ENCODE measurements around the gene IQSEC1.

Gene IQSEC1

GRCh38 chr3:12921736-12922135 is 151.5 kb downstream of the IQSEC1 start:
- in situ Hi-C loops (cut with HindIII; ENCODE audit: low sequenced_read_pairs) = no loop called here

- in situ Hi-C loops (cut with HindIII; ENCODE audit: low sequenced_read_pairs) = no loop called here
Measured at GRCh38 chr3:12920967-12921366, 152.3 kb downstream of the IQSEC1 start.

- in situ Hi-C loops (cut with HindIII; ENCODE audit: low sequenced_read_pairs) = no loop called here
Measured at GRCh38 chr3:12919205-12919604, 154.0 kb downstream of the IQSEC1 start.

GRCh38 chr3:12918231-12918630 is 155.0 kb downstream of the IQSEC1 start:
- in situ Hi-C loops (cut with HindIII; ENCODE audit: low sequenced_read_pairs) = no loop called here

- in situ Hi-C loops (cut with HindIII; ENCODE audit: low sequenced_read_pairs) = no loop called here
Measured at GRCh38 chr3:12916159-12916558, 157.1 kb downstream of the IQSEC1 start.

- in situ Hi-C loops (cut with HindIII; ENCODE audit: low sequenced_read_pairs) = no loop called here
Measured at GRCh38 chr3:12914088-12914487, 159.1 kb downstream of the IQSEC1 start.

- in situ Hi-C loops (cut with HindIII; ENCODE audit: low sequenced_read_pairs) = no loop called here
Measured at GRCh38 chr3:12911881-12912415, 161.3 kb downstream of the IQSEC1 start.

- in situ Hi-C loops (cut with HindIII; ENCODE audit: low sequenced_read_pairs) = no loop called here
Measured at GRCh38 chr3:12910356-12911099, 162.7 kb downstream of the IQSEC1 start.

DNA sequence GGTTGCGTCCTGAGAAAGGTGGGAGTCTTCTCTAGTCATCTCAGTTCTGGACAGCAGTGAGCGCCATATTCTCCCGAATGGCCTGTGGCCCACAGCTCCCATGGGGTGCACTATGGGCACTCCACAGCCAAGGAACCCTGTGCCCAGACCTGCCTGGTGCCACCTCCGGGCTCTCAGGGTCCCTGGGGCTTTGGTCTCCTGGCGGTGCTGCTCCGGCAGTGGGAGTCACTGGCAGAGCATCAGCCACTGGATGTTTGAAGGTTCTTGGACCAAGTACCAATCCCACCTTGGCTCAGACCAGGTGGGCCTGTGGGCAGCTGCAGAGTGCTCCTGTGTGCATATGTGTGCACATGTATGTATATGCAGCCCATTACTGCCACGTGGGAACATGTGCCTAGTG is 163.5 kb downstream of the IQSEC1 start:
- in situ Hi-C loops (cut with HindIII; ENCODE audit: low sequenced_read_pairs) = no loop called here

- in situ Hi-C loops (cut with HindIII; ENCODE audit: low sequenced_read_pairs) = no loop called here
Measured at GRCh38 chr3:12908859-12909258, 164.4 kb downstream of the IQSEC1 start.

DNA sequence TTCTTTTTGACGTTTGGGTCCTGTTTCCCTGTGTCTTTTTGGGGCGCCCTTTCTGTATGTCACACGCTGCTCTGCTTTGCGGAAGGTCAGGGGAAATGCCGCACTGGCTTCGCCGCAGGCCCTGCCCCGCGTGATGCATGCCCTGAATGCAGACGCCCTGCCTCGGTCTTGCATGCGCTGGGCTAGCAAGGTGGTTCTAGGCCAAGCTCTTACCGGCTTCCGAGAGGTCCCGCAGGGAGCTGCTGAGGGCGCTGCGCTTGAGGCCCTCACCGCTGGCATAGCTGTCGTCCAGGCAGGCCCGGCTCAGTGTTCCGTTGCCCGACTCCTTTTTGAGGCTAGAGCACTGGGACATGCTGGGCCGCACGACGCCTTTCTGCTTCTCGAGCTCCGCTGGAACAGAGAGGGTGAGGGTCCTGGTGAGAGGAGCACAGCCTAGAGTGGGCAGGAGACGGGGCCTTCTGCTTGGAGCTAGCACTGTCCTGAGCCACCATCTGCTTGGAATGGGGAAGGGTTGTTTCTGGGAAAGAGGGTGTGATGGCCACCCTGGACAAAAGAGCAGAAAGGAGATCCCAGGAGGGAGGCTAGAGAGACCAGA is 165.0 kb downstream of the IQSEC1 start:
- in situ Hi-C loops (cut with HindIII; ENCODE audit: low sequenced_read_pairs) = no loop called here

GRCh38 chr3:12907729-12908128 is 165.5 kb downstream of the IQSEC1 start:
- in situ Hi-C loops (cut with HindIII; ENCODE audit: low sequenced_read_pairs) = no loop called here

GRCh38 chr3:12907296-12907695 is 165.9 kb downstream of the IQSEC1 start:
- in situ Hi-C loops (cut with HindIII; ENCODE audit: low sequenced_read_pairs) = no loop called here

- in situ Hi-C loops (cut with HindIII; ENCODE audit: low sequenced_read_pairs) = no loop called here
Measured at GRCh38 chr3:12906916-12907290, 166.3 kb downstream of the IQSEC1 start.

GRCh38 chr3:12906141-12906915 is 166.9 kb downstream of the IQSEC1 start:
- in situ Hi-C loops (cut with HindIII; ENCODE audit: low sequenced_read_pairs) = no loop called here

GRCh38 chr3:12905316-12906071 is 167.7 kb downstream of the IQSEC1 start:
- in situ Hi-C loops (cut with HindIII; ENCODE audit: low sequenced_read_pairs) = no loop called here

- in situ Hi-C loops (cut with HindIII; ENCODE audit: low sequenced_read_pairs) = no loop called here
Measured at GRCh38 chr3:12904951-12905315, 168.3 kb downstream of the IQSEC1 start.

- in situ Hi-C loops (cut with HindIII; ENCODE audit: low sequenced_read_pairs) = no loop called here
Measured at GRCh38 chr3:12903881-12904280, 169.3 kb downstream of the IQSEC1 start.

DNA sequence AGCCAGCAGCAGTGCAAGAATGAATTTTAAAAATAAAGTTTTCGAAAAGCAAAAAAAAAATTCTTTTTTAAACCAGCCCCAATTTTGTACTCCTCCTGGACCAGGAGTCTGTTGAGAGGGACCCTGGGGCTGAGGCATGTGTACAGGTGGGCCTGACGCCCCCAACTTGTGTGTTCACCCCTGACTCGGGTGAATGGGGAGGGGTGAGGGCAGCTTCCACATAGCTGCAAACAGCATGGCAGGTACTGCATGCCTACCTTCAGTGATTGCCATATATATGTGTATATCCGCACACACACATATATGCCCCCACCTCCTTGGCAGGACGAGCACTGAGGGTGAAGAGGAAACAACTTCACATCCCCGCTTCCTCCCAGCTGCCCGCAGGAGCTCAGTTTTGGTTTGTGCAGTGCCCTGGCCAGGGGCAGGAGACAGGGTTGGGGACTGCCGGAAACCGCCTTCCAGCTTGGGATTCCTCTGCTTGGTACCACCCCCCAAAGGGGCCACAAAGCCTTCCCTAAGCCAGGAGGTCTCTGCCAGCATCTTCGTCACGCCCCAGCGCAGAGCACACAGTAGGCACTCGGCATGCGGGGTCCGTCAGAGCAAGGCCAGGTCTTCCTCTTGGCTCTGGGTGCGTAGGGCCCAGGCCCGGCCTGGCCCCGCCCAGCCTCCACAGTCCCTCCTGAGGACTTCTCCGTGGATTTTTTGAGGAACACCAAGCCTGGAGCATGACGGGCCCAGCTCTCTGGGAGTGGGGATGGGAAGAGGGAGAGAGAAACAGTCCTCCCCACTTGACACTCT is 170.0 kb downstream of the IQSEC1 start:
- in situ Hi-C loops (cut with HindIII; ENCODE audit: low sequenced_read_pairs) = no loop called here
